SU-DHL-6 (cell line): ENCODE measurements around the gene HOXA11.

Source experiments
- EZH2phosphoT487 ChIP-seq: fragments of 200-600 bp; sonication (generic), shearing (Covaris generic); conservative IDR thresholded peaks from 2 replicates; pipeline ENCODE4 v1.6.1; 2018; ENCODE audit warnings: mild to moderate bottlenecking, antibody characterized with exemption, low read length, moderate library complexity, mixed read lengths
- TF ChIP-seq, protein P1 (sequence below): fragments of 200-600 bp; sonication (generic); IDR thresholded peaks from one replicate; pipeline ENCODE4 v1.5.1; 2017; ENCODE audit warnings: antibody characterized with exemption, mild to moderate bottlenecking, low read length, moderate library complexity; ENCODE audit not compliant: insufficient read depth, poor library complexity, severe bottlenecking

DNA sequence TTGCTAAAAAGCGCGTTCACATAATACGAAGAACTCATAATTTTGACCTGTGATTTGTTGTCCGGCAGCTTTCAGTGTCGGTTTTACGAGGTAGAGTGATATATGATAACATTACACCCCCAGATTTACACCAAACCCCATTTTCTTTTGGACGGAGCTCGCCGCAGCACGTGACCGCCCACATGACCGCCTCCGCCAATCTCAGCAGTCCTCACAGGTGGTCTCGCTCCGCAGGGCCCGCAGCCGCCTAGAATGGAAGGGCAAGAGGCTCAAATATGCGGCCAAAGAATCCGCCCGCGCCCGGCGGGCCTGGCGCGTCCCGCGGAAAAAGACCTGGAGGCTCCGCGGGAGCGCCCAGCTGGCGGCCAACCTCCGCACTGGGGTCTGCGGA is 28.5 kb downstream of the HOXA11 start, which contains the start of gene HOXA7:
- TF ChIP-seq, protein P1, sequence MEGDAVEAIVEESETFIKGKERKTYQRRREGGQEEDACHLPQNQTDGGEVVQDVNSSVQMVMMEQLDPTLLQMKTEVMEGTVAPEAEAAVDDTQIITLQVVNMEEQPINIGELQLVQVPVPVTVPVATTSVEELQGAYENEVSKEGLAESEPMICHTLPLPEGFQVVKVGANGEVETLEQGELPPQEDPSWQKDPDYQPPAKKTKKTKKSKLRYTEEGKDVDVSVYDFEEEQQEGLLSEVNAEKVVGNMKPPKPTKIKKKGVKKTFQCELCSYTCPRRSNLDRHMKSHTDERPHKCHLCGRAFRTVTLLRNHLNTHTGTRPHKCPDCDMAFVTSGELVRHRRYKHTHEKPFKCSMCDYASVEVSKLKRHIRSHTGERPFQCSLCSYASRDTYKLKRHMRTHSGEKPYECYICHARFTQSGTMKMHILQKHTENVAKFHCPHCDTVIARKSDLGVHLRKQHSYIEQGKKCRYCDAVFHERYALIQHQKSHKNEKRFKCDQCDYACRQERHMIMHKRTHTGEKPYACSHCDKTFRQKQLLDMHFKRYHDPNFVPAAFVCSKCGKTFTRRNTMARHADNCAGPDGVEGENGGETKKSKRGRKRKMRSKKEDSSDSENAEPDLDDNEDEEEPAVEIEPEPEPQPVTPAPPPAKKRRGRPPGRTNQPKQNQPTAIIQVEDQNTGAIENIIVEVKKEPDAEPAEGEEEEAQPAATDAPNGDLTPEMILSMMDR = no peak
- TF ChIP-seq EZH2phosphoT487 = no peak
